SK-N-SH (cell line): ENCODE results near the gene ATP13A5. TPM values are rescaled to one million over a fixed set of nuclear protein-coding genes. Genes with fewer than 3 reads are reported as not detected.

ENCODE experiments used
- CTCF ChIA-PET: fragments of 300-600, 350-600 bp; formaldehyde crosslinking; extraction: SDS; loops from one replicate; lab custom pipeline; 2021; lab: Yijun Ruan, JAX
- POLR2A ChIA-PET: fragments of 350-600 bp; sonication (Branson Sonifier 250); formaldehyde crosslinking; extraction: SDS; loops from one replicate; lab custom pipeline; 2020; ENCODE audit warnings: antibody characterized with exemption, inconsistent platforms; lab: Yijun Ruan, JAX
- DNase-seq: peaks from one replicate; pipeline ENCODE4 v3.0.0; 2012
- H2AFZ ChIP-seq: fragments of 200-600 bp; sonication (generic); 2 replicates; pipeline ENCODE4 v1.8.1; 2016; ENCODE audit warnings: antibody characterized with exemption, mild to moderate bottlenecking, low read depth
- H3F3A ChIP-seq: fragments of 200-600 bp; sonication (generic); replicated peaks from 2 replicates; pipeline ENCODE3; 2016; ENCODE audit warnings: antibody characterized with exemption, mild to moderate bottlenecking; ENCODE audit not compliant: insufficient read depth
- H3K27ac ChIP-seq, 2 experiments: fragments of 200-500 bp in 1 of 2; fragments of 200-600 bp in 1 of 2; sonication (Bioruptor generic) in 1 of 2; sonication (generic), shearing (Covaris generic) in 1 of 2; 2 replicates each; pipeline versions ENCODE4 v1.5.1 to v1.6.1; 2014 to 2016; ENCODE audit warnings: low read depth in 2 of 2, inconsistent platforms in 1 of 2, low read length in 1 of 2, mild to moderate bottlenecking in 1 of 2, mixed read lengths in 1 of 2
- H3K27me3 ChIP-seq: fragments of 200-600 bp; sonication (generic), shearing (Covaris generic); 2 replicates; pipeline ENCODE4 v1.6.1; 2016; ENCODE audit warnings: mixed run types; ENCODE audit not compliant: insufficient read depth
- H3K36me3 ChIP-seq, 2 experiments: fragments of 200-500 bp in 1 of 2; fragments of 200-600 bp in 1 of 2; sonication (Bioruptor generic) in 1 of 2; sonication (generic) in 1 of 2; replicated peaks in 1 of 2; 2 replicates each; pipeline versions ENCODE3 to v1.5.1; 2014 to 2016; ENCODE audit warnings: low read length in 1 of 2, mild to moderate bottlenecking in 1 of 2; ENCODE audit not compliant: insufficient read depth in 2 of 2, control insufficient read depth in 1 of 2
- H3K4me1 ChIP-seq, 2 experiments: fragments of 200-500 bp in 1 of 2; fragments of 200-600 bp in 1 of 2; sonication (Bioruptor generic) in 1 of 2; sonication (generic), shearing (Covaris generic) in 1 of 2; 2 replicates each; pipeline versions ENCODE4 v1.5.1 to v1.6.1; 2014 to 2016; ENCODE audit warnings: low read depth in 1 of 2, low read length in 1 of 2, mixed run types in 1 of 2; ENCODE audit not compliant: insufficient read depth in 2 of 2, control insufficient read depth in 1 of 2
- H3K4me2 ChIP-seq: fragments of 200-600 bp; sonication (generic), shearing (Covaris generic); 2 replicates; pipeline ENCODE4 v1.6.1; 2017; ENCODE audit warnings: mixed run types
- H3K4me3 ChIP-seq, 2 experiments: fragments of 200-500 bp in 1 of 2; fragments of 200-600 bp in 1 of 2; sonication (Bioruptor generic) in 1 of 2; sonication (generic), shearing (Covaris generic) in 1 of 2; 2 replicates each; pipeline versions ENCODE4 v1.5.1 to v1.8.1; 2014 to 2016; ENCODE audit warnings: low read depth in 2 of 2, inconsistent platforms in 1 of 2, low read length in 1 of 2, mild to moderate bottlenecking in 1 of 2, mixed read lengths in 1 of 2, moderate library complexity in 1 of 2
- H3K79me2 ChIP-seq: fragments of 200-600 bp; sonication (generic); 2 replicates; pipeline ENCODE4 v1.8.1; 2017; ENCODE audit warnings: mild to moderate bottlenecking; ENCODE audit not compliant: insufficient read depth
- H3K9ac ChIP-seq: fragments of 200-600 bp; sonication (generic); 2 replicates; pipeline ENCODE4 v1.6.1; 2017; ENCODE audit warnings: mixed run types
- H3K9me2 ChIP-seq: fragments of 200-600 bp; sonication (generic); 2 replicates; pipeline ENCODE4 v1.6.1; 2017; ENCODE audit warnings: mixed run types
- H3K9me3 ChIP-seq: fragments of 200-600 bp; sonication (generic); 2 replicates; pipeline ENCODE4 v1.6.1; 2017; ENCODE audit warnings: mixed run types, mild to moderate bottlenecking, moderate library complexity
- H4K20me1 ChIP-seq: fragments of 200-600 bp; sonication (generic); 2 replicates; pipeline ENCODE4 v1.6.1; 2017; ENCODE audit warnings: mild to moderate bottlenecking, mixed run types; ENCODE audit not compliant: insufficient read depth
- EP300 ChIP-seq, 2 experiments: IDR thresholded peaks; 2 replicates each; pipeline versions ENCODE4 v1.4.0 to v1.6.1; 2012; ENCODE audit warnings: borderline replicate concordance in 1 of 2, low read depth in 1 of 2, low read length in 1 of 2
- EZH2phosphoT487 ChIP-seq: fragments of 200-600 bp; sonication (generic); IDR thresholded peaks from 2 replicates; pipeline ENCODE4 v1.6.1; 2017; ENCODE audit warnings: low read depth, mixed run types, mild to moderate bottlenecking, antibody characterized with exemption, moderate library complexity, borderline replicate concordance
- FOSL2 ChIP-seq: IDR thresholded peaks from 2 replicates; pipeline ENCODE4 v1.4.0; 2012; ENCODE audit warnings: low read depth, mild to moderate bottlenecking, moderate library complexity, borderline replicate concordance
- FOXJ3 ChIP-seq: sonication (generic); formaldehyde crosslinking; IDR thresholded peaks from 2 replicates; pipeline ENCODE4 v1.5.1; 2020; ENCODE audit warnings: mild to moderate bottlenecking, missing genetic modification reagents
- NRF1 ChIP-seq: IDR thresholded peaks from 2 replicates; pipeline ENCODE4 v1.6.1; 2012; ENCODE audit warnings: low read depth, mild to moderate bottlenecking, low read length
- PBX3 ChIP-seq: IDR thresholded peaks from 2 replicates; pipeline ENCODE4; 2012
- POLR2AphosphoS5 ChIP-seq: IDR thresholded peaks from 2 replicates; pipeline ENCODE4 v1.6.1; 2012; ENCODE audit warnings: low read depth, low read length
- RCOR1 ChIP-seq: fragments of 150-350 bp; IDR thresholded peaks from 2 replicates; pipeline ENCODE4 v1.6.1; 2017; ENCODE audit warnings: antibody characterized with exemption, low read length
- REST ChIP-seq: IDR thresholded peaks from 2 replicates; pipeline ENCODE4 v1.6.1; 2012; ENCODE audit warnings: mild to moderate bottlenecking, low read depth, low read length, moderate library complexity
- SIN3A ChIP-seq: IDR thresholded peaks from 2 replicates; pipeline ENCODE4 v1.6.1; 2012; ENCODE audit warnings: low read depth, mild to moderate bottlenecking, low read length, moderate library complexity, borderline replicate concordance
- TAF1 ChIP-seq: IDR thresholded peaks from 2 replicates; pipeline ENCODE4 v1.6.1; 2012; ENCODE audit warnings: low read depth, mild to moderate bottlenecking, low read length, moderate library complexity, borderline replicate concordance
- USF1 ChIP-seq: IDR thresholded peaks from 2 replicates; pipeline ENCODE4 v1.4.0; 2012; ENCODE audit warnings: low read depth, borderline replicate concordance
- USF2 ChIP-seq: fragments of 150-350 bp; IDR thresholded peaks from 2 replicates; pipeline ENCODE4 v1.6.1; 2017; ENCODE audit warnings: antibody characterized with exemption, low read length, low read depth, borderline replicate concordance
- ZBTB33 ChIP-seq: IDR thresholded peaks from 2 replicates; pipeline ENCODE4 v1.4.0; 2012; ENCODE audit warnings: low read depth, borderline replicate concordance
- polyA plus RNA-seq, 3 experiments: library from polyadenylated mRNA; depleted of rRNA; stranded (reverse); fragments of >200 nt; gene quantifications; 2 replicates each; pipeline ENCODE4 v1.2.3, GENCODE V29; 2012

Gene ATP13A5
- polyA plus RNA-seq, 1 of the 3 experiments (the other 2 are of a cell fraction) = not detected

GRCh38 chr3:193400304-193400703 lies 21.8 kb upstream of the ATP13A5 start:
- TF ChIP-seq EP300 (IDR thresholded peaks at IDR 0.05; ENCODE audit: borderline replicate concordance in 1 of 2, low read depth in 1 of 2, low read length in 1 of 2) (no peak), PBX3 (no peak), FOSL2 (no peak), SIN3A (no peak), RCOR1 (no peak), USF1 (no peak), NRF1 (no peak), FOXJ3 (no peak), REST (no peak), TAF1 (no peak), POLR2AphosphoS5 (no peak), EZH2phosphoT487 (no peak), USF2 (no peak), ZBTB33 (no peak)
- ChIA-PET CTCF (no interaction called here), POLR2A (no interaction called here)
- Histone ChIP-seq H4K20me1 (no peaks in the 10 kb centered on the region), H3K4me3 (no peak overlapping the region), H3K9ac (no peak overlapping the region), H3F3A (no peaks in the 10 kb centered on the region), H3K79me2 (no peaks in the 10 kb centered on the region), H3K4me1 (no peaks in the 10 kb centered on the region), H3K9me3 (no peaks in the 10 kb centered on the region), H3K27me3 (no peaks in the 10 kb centered on the region), H2AFZ (no peak overlapping the region), H3K4me2 (no peak overlapping the region), H3K27ac (no peak overlapping the region), H3K36me3 (no peaks in the 10 kb centered on the region), H3K9me2 (no peaks in the 10 kb centered on the region)
- DNase-seq = no peak
